Vagina (tissue), 2 donors: ENCODE results near the gene C16orf95.

Experiments
- CTCF ChIP-seq, 3 experiments: fragments of 450-650 bp in 2 of 3; fragments of 200-600 bp in 1 of 3; sonication (generic) in 1 of 3; IDR thresholded peaks; one replicate each; pipeline ENCODE4 v1.5.1; 2017 to 2019; ENCODE audit warnings: antibody characterized with exemption in 3 of 3, mild to moderate bottlenecking in 2 of 3, moderate library complexity in 2 of 3
- POLR2A ChIP-seq, 2 donors: fragments of 450-650 bp; IDR thresholded peaks; one replicate each; pipeline ENCODE4 v1.6.1; 2017; ENCODE audit warnings: antibody characterized with exemption in 2 of 2, mild to moderate bottlenecking in 2 of 2, moderate library complexity in 2 of 2

- TF ChIP-seq POLR2A (IDR thresholded peaks at IDR 0.05) (no peak), CTCF (IDR thresholded peaks at IDR 0.05) (no peak)
These were observed 48.0 kb upstream of the C16orf95 start for GRCh38 chr16:87365021-87365713.
